HEK293 (cell line): ENCODE measurements around the gene ADGRF3.

Source experiments
- CTCF ChIA-PET: fragments of 350-600 bp; formaldehyde crosslinking; extraction: SDS; loops from one replicate; lab custom pipeline; 2021; ENCODE audit warnings: antibody characterized with exemption; lab: Yijun Ruan, JAX
- POLR2A ChIA-PET: fragments of 300-600 bp; formaldehyde crosslinking; extraction: SDS; loops from one replicate; lab custom pipeline; 2020; ENCODE audit warnings: antibody characterized with exemption, inconsistent platforms; lab: Yijun Ruan, JAX
- H3K27ac ChIP-seq: fragments of 200-500 bp; sonication (Bioruptor generic); 2 replicates; pipeline ENCODE4 v1.5.1; 2014; ENCODE audit warnings: low read depth, low read length, control low read depth, inconsistent platforms; ENCODE audit errors: extremely low read depth
- H3K36me3 ChIP-seq, 2 experiments: fragments of 200-500 bp in 1 of 2; sonication (Bioruptor generic) in 1 of 2; 1 replicate in 1 of 2; 2 replicates in 1 of 2; pipeline ENCODE4 v1.5.1; 2014 to 2017; ENCODE audit warnings: inconsistent platforms in 2 of 2, low read length in 2 of 2; ENCODE audit not compliant: control insufficient read depth in 2 of 2, insufficient read depth in 1 of 2
- H3K4me1 ChIP-seq: fragments of 200-500 bp; sonication (Bioruptor generic); 2 replicates; pipeline ENCODE4 v1.5.1; 2014; ENCODE audit warnings: mild to moderate bottlenecking, low read length, inconsistent platforms; ENCODE audit not compliant: control insufficient read depth, insufficient read depth
- H3K4me3 ChIP-seq: 2 replicates; pipeline ENCODE4 v1.5.1; 2011; ENCODE audit warnings: low read depth, mild to moderate bottlenecking, control low read depth, low read length, moderate library complexity
- H3K9me3 ChIP-seq: fragments of 200-500 bp; sonication (Bioruptor generic); 2 replicates; pipeline ENCODE4 v1.5.1; 2014; ENCODE audit warnings: low read depth, low read length, inconsistent platforms; ENCODE audit not compliant: control insufficient read depth, insufficient read depth
- KLF8 ChIP-seq: fragments of 450-650 bp; formaldehyde crosslinking; IDR thresholded peaks from 2 replicates; pipeline ENCODE4 v1.5.1; 2016; ENCODE audit warnings: missing biosample characterization, missing genetic modification characterization
- MYNN ChIP-seq: fragments of 450-650 bp; formaldehyde crosslinking; IDR thresholded peaks from 2 replicates; pipeline ENCODE4 v1.5.1; 2016; ENCODE audit warnings: missing biosample characterization, missing genetic modification characterization, borderline replicate concordance
- MZF1 ChIP-seq: fragments of 450-650 bp; formaldehyde crosslinking; IDR thresholded peaks from 2 replicates; pipeline ENCODE4 v1.5.1; 2017; ENCODE audit warnings: missing biosample characterization, missing genetic modification characterization, borderline replicate concordance
- OVOL3 ChIP-seq: fragments of 450-650 bp; formaldehyde crosslinking; IDR thresholded peaks from 2 replicates; pipeline ENCODE4 v1.5.1; 2016; ENCODE audit warnings: missing biosample characterization, missing genetic modification characterization
- PRDM1 ChIP-seq: fragments of 450-650 bp; formaldehyde crosslinking; IDR thresholded peaks from 2 replicates; pipeline ENCODE4; 2016; ENCODE audit warnings: missing biosample characterization, missing genetic modification characterization
- SALL2 ChIP-seq: fragments of 450-650 bp; formaldehyde crosslinking; IDR thresholded peaks from 2 replicates; pipeline ENCODE4 v1.5.0; 2017; ENCODE audit warnings: missing biosample characterization, mild to moderate bottlenecking, missing genetic modification characterization, borderline replicate concordance
- TRIM28 ChIP-seq: IDR thresholded peaks from 2 replicates; pipeline ENCODE4 v1.6.1; 2011; ENCODE audit warnings: low read length, control low read depth, borderline replicate concordance
- WT1 ChIP-seq: fragments of 450-650 bp; formaldehyde crosslinking; IDR thresholded peaks from 2 replicates; pipeline ENCODE4 v1.5.1; 2016; ENCODE audit warnings: missing biosample characterization, missing genetic modification characterization
- ZFP3 ChIP-seq: fragments of 450-650 bp; formaldehyde crosslinking; IDR thresholded peaks from 2 replicates; pipeline ENCODE4 v1.5.1; 2016; ENCODE audit warnings: low read depth, missing biosample characterization, missing genetic modification characterization
- ZNF132 ChIP-seq: fragments of 450-650 bp; formaldehyde crosslinking; IDR thresholded peaks from 2 replicates; pipeline ENCODE4 v1.5.1; 2017; ENCODE audit warnings: missing biosample characterization, missing genetic modification characterization, borderline replicate concordance
- ZNF146 ChIP-seq: fragments of 450-650 bp; formaldehyde crosslinking; IDR thresholded peaks from 2 replicates; pipeline ENCODE4 v1.5.1; 2016; ENCODE audit warnings: missing biosample characterization, missing genetic modification characterization
- ZNF311 ChIP-seq: fragments of 450-650 bp; formaldehyde crosslinking; IDR thresholded peaks from 2 replicates; pipeline ENCODE4 v1.5.1; 2017; ENCODE audit warnings: missing biosample characterization, missing genetic modification characterization, borderline replicate concordance
- ZNF324 ChIP-seq: fragments of 450-650 bp; formaldehyde crosslinking; IDR thresholded peaks from 2 replicates; pipeline ENCODE4 v1.5.1; 2016; ENCODE audit warnings: missing biosample characterization, missing genetic modification characterization
- ZNF670 ChIP-seq: fragments of 450-650 bp; formaldehyde crosslinking; IDR thresholded peaks from 2 replicates; pipeline ENCODE4 v1.5.1; 2016; ENCODE audit warnings: missing biosample characterization, missing genetic modification characterization, low read depth
- ZNF747 ChIP-seq: fragments of 450-650 bp; formaldehyde crosslinking; IDR thresholded peaks from 2 replicates; pipeline ENCODE4 v1.5.1; 2016; ENCODE audit warnings: missing biosample characterization, missing genetic modification characterization
- ZNF777 ChIP-seq: fragments of 450-650 bp; formaldehyde crosslinking; IDR thresholded peaks from 2 replicates; pipeline ENCODE4 v1.5.1; 2017; ENCODE audit warnings: missing biosample characterization, missing genetic modification characterization, borderline replicate concordance
- ZNF830 ChIP-seq: fragments of 450-650 bp; IDR thresholded peaks from 2 replicates; pipeline ENCODE4 v1.5.0; 2018; ENCODE audit warnings: missing biosample characterization, missing genetic modification characterization, low read depth, mild to moderate bottlenecking, moderate library complexity
- ZNF843 ChIP-seq: fragments of 450-650 bp; formaldehyde crosslinking; IDR thresholded peaks from 2 replicates; pipeline ENCODE4 v1.5.1; 2016; ENCODE audit warnings: missing biosample characterization, missing genetic modification characterization
- ZXDB ChIP-seq: fragments of 450-650 bp; formaldehyde crosslinking; IDR thresholded peaks from 2 replicates; pipeline ENCODE4 v1.5.1; 2016; ENCODE audit warnings: missing biosample characterization, missing genetic modification characterization
- TF ChIP-seq, protein P1 (sequence below): fragments of 450-650 bp; IDR thresholded peaks from 2 replicates; pipeline ENCODE4 v1.5.1; 2018; ENCODE audit warnings: missing biosample characterization, mild to moderate bottlenecking, missing genetic modification characterization
- TF ChIP-seq, protein P2 (sequence below): fragments of 450-650 bp; formaldehyde crosslinking; IDR thresholded peaks from 2 replicates; pipeline ENCODE4 v1.5.1; 2016; ENCODE audit warnings: missing biosample characterization, missing genetic modification characterization
- TF ChIP-seq, protein P3 (sequence below): fragments of 450-650 bp; formaldehyde crosslinking; IDR thresholded peaks from 2 replicates; pipeline ENCODE4 v1.5.1; 2017; ENCODE audit warnings: missing biosample characterization, missing genetic modification characterization

Gene ADGRF3

DNA sequence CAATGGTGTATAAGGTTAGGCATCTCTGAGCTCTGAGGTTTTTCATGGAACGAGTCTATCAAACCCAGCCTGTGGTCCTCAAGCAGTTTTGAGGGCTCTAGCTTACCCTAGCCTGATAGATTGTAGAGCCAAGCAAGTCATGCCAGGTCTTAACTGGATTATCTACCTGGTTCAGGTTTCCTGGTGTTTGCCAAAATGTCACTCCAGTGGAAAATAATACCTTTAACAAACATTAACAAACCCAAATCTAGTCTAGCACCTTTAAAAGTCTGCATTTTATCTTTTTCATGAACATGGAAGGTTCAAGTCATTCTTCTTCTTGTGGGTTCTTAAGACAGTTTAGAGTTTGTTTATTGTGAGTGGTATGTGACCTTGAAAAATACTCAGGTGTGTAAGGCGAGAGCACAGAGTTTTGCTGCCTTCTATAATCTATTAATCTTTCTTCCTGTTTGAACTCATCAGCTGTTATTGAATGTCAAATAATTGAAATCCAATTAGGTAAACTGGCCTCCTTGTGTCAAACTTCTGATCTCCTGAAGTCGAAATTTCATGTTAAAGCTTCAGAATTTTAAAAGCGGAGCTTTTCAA, 13.4 kb upstream of the ADGRF3 start:
- TF ChIP-seq ZFP3 (tag by site-specific recombination) (no peak), ZNF311 (tag by site-specific recombination) (no peak), MZF1 (tag by site-specific recombination) (no peak), ZNF843 (tag by site-specific recombination) (no peak), ZNF132 (tag by site-specific recombination) (no peak), SALL2 (tag by site-specific recombination) (no peak), ZNF747 (tag by site-specific recombination) (no peak), ZXDB (tag by site-specific recombination) (no peak), ZNF670 (no peak), TRIM28 (no peak), MYNN (tag by site-specific recombination) (no peak), ZNF146 (no peak), WT1 (tag by site-specific recombination) (no peak), ZNF777 (tag by site-specific recombination) (no peak), ZNF830 (tag by site-specific recombination) (no peak), KLF8 (tag by site-specific recombination) (no peak)
- TF ChIP-seq, protein P1, sequence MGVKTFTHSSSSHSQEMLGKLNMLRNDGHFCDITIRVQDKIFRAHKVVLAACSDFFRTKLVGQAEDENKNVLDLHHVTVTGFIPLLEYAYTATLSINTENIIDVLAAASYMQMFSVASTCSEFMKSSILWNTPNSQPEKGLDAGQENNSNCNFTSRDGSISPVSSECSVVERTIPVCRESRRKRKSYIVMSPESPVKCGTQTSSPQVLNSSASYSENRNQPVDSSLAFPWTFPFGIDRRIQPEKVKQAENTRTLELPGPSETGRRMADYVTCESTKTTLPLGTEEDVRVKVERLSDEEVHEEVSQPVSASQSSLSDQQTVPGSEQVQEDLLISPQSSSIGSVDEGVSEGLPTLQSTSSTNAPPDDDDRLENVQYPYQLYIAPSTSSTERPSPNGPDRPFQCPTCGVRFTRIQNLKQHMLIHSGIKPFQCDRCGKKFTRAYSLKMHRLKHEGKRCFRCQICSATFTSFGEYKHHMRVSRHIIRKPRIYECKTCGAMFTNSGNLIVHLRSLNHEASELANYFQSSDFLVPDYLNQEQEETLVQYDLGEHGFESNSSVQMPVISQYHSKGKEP = no peak
- TF ChIP-seq, protein P2, sequence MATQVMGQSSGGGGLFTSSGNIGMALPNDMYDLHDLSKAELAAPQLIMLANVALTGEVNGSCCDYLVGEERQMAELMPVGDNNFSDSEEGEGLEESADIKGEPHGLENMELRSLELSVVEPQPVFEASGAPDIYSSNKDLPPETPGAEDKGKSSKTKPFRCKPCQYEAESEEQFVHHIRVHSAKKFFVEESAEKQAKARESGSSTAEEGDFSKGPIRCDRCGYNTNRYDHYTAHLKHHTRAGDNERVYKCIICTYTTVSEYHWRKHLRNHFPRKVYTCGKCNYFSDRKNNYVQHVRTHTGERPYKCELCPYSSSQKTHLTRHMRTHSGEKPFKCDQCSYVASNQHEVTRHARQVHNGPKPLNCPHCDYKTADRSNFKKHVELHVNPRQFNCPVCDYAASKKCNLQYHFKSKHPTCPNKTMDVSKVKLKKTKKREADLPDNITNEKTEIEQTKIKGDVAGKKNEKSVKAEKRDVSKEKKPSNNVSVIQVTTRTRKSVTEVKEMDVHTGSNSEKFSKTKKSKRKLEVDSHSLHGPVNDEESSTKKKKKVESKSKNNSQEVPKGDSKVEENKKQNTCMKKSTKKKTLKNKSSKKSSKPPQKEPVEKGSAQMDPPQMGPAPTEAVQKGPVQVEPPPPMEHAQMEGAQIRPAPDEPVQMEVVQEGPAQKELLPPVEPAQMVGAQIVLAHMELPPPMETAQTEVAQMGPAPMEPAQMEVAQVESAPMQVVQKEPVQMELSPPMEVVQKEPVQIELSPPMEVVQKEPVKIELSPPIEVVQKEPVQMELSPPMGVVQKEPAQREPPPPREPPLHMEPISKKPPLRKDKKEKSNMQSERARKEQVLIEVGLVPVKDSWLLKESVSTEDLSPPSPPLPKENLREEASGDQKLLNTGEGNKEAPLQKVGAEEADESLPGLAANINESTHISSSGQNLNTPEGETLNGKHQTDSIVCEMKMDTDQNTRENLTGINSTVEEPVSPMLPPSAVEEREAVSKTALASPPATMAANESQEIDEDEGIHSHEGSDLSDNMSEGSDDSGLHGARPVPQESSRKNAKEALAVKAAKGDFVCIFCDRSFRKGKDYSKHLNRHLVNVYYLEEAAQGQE (tag by site-specific recombination) = no peak
- TF ChIP-seq, protein P3, sequence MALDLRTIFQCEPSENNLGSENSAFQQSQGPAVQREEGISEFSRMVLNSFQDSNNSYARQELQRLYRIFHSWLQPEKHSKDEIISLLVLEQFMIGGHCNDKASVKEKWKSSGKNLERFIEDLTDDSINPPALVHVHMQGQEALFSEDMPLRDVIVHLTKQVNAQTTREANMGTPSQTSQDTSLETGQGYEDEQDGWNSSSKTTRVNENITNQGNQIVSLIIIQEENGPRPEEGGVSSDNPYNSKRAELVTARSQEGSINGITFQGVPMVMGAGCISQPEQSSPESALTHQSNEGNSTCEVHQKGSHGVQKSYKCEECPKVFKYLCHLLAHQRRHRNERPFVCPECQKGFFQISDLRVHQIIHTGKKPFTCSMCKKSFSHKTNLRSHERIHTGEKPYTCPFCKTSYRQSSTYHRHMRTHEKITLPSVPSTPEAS = no peak
- no peak overlapping the region for H3K27ac ChIP-seq
- CTCF ChIA-PET = interaction anchor here (1.2 kb wide), 1 partner anchor 8 kb away, joined by 3 read pairs; no protein-coding TSS in a partner anchor
- no peak overlapping the region for H3K4me3 ChIP-seq
- peaks cover 7% of the 10 kb centered on the region; the same call in 1 of the 2 replicates for H3K4me1 ChIP-seq
- H3K36me3 ChIP-seq = no peaks in the 10 kb centered on the region
- H3K9me3 ChIP-seq = no peaks in the 10 kb centered on the region
- POLR2A ChIA-PET = no interaction called here

DNA sequence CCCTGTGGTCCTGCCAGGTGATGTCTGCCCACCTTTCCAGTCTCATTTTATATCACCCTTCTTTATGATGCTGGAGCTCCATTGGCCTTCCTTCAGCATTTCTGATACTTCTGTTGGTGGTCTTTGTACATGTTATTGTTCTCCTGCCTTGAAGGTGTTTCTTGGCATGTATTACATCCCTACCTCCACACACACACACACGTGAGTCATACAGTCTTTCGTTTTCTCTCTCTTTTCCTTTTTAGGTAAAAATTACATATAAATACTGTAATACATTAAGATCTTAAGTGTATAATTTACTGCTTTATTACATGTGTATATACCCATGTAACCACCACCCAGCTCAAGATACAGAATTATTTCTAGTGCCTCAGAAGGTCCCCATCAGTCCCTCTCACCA, 10.2 kb upstream of the ADGRF3 start:
- TF ChIP-seq ZNF324 (tag by site-specific recombination) (no peak), PRDM1 (no peak), OVOL3 (no peak)
- CTCF ChIA-PET = interaction anchor here (0.6 to 2.0 kb wide), 3 partner anchors 17 to 221 kb away, joined by 3 to 6 read pairs (median 3); no protein-coding TSS in a partner anchor
- POLR2A ChIA-PET = interaction anchor here (0.9 kb wide), 1 partner anchor 11 kb away, joined by 5 read pairs; the partner anchor contains the start of gene SELENOI

More for the DNA sequence above, 10.2 kb upstream of the ADGRF3 start:
- Histone ChIP-seq H3K27ac (no peak overlapping the region), H3K4me3 (no peak overlapping the region), H3K36me3 (no peaks in the 10 kb centered on the region), H3K9me3 (no peaks in the 10 kb centered on the region), H3K4me1 (peaks cover 14% of the 10 kb centered on the region; the same call in 1 of the 2 replicates)
